ENCODE measurements around the gene MYH2.

GRCh38 chr17:10598621-10599020 is 49.2 kb upstream of the MYH2 start:
- TF ChIP-seq SP2 (CRISPR knock-in tag; IDR thresholded peaks at IDR 0.05) (no peak), GABPA (IDR thresholded peaks at IDR 0.05; ENCODE audit: low read depth, low read length) (no peak), GABPA (CRISPR knock-in tag; IDR thresholded peaks at IDR 0.05; ENCODE audit: low read depth) (no peak), ZMAT3 (CRISPR knock-in tag; conservative IDR thresholded peaks at IDR 0.05) (no peak), ZSCAN21 (CRISPR knock-in tag; IDR thresholded peaks at IDR 0.05; ENCODE audit: borderline replicate concordance) (no peak), RAD21 (CRISPR knock-in tag; IDR thresholded peaks at IDR 0.05) (no peak)
- TF ChIP-seq, protein P1, sequence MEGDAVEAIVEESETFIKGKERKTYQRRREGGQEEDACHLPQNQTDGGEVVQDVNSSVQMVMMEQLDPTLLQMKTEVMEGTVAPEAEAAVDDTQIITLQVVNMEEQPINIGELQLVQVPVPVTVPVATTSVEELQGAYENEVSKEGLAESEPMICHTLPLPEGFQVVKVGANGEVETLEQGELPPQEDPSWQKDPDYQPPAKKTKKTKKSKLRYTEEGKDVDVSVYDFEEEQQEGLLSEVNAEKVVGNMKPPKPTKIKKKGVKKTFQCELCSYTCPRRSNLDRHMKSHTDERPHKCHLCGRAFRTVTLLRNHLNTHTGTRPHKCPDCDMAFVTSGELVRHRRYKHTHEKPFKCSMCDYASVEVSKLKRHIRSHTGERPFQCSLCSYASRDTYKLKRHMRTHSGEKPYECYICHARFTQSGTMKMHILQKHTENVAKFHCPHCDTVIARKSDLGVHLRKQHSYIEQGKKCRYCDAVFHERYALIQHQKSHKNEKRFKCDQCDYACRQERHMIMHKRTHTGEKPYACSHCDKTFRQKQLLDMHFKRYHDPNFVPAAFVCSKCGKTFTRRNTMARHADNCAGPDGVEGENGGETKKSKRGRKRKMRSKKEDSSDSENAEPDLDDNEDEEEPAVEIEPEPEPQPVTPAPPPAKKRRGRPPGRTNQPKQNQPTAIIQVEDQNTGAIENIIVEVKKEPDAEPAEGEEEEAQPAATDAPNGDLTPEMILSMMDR (CRISPR knock-in tag; IDR thresholded peaks at IDR 0.05) = no peak

Data from HepG2 (cell line).